B cell (primary cell): Measurements from ENCODE around the gene PREX1.

Experiments
- EZH2 ChIP-seq: IDR thresholded peaks from 2 replicates; pipeline ENCODE4 v1.6.1; 2012; ENCODE audit warnings: borderline replicate concordance, low read depth, mild to moderate bottlenecking, moderate library complexity, low read length; ENCODE audit not compliant: insufficient read depth, poor library complexity, severe bottlenecking
- TF ChIP-seq, protein P1 (sequence below): fragments of 200-600 bp; IDR thresholded peaks from one replicate; pipeline ENCODE4 v1.8.0; 2022; ENCODE audit warnings: antibody characterized with exemption, mild to moderate bottlenecking

DNA sequence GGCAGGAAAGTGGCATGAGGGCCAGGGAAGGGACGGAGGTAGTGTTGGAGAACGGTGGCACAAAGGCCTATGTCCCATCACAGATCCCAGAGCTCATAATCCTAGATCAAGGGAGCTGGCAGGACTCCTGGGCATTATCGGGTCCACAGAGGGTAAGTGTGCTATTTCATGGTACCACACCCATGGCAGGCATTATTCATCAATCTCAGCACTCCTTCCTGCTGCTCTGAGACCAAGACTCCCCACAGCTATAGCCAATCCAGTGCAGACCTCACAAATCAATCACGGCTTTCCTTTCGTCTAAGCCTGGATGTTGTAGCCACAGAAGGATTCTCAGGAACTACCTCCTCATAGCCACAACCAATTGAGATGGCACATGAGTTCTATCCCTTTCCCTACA is 187.9 kb downstream of the PREX1 start:
- TF ChIP-seq EZH2, result no peak
- TF ChIP-seq, protein P1, sequence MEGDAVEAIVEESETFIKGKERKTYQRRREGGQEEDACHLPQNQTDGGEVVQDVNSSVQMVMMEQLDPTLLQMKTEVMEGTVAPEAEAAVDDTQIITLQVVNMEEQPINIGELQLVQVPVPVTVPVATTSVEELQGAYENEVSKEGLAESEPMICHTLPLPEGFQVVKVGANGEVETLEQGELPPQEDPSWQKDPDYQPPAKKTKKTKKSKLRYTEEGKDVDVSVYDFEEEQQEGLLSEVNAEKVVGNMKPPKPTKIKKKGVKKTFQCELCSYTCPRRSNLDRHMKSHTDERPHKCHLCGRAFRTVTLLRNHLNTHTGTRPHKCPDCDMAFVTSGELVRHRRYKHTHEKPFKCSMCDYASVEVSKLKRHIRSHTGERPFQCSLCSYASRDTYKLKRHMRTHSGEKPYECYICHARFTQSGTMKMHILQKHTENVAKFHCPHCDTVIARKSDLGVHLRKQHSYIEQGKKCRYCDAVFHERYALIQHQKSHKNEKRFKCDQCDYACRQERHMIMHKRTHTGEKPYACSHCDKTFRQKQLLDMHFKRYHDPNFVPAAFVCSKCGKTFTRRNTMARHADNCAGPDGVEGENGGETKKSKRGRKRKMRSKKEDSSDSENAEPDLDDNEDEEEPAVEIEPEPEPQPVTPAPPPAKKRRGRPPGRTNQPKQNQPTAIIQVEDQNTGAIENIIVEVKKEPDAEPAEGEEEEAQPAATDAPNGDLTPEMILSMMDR, result no peak
